Spleen (tissue), 11 donors: Measurements from ENCODE around the gene PLK3. TPM values are rescaled to one million over a fixed set of nuclear protein-coding genes. Genes with fewer than 3 reads are reported as not detected.
"Not testable (repeated sequence)": the region's sequence is repeated elsewhere in the genome, so short reads cannot be mapped to it uniquely, and the experiment has no call there.

Experiments used
- DNase-seq: peaks from one replicate; pipeline ENCODE4 v3.0.0-alpha.2; 2020
- H3K27ac ChIP-seq, 8 donors: fragments of 200-600 bp; sonication (generic) in 7 of 8; 1 replicate in 4 of 8; 2 replicates in 4 of 8; pipeline versions ENCODE4 v1.5.0 to v1.8.0; 2016 to 2021; ENCODE audit warnings: inconsistent platforms in 4 of 8, mild to moderate bottlenecking in 4 of 8, moderate library complexity in 1 of 8
- H3K27me3 ChIP-seq, 7 donors: fragments of 200-600 bp; sonication (generic) in 6 of 7; replicated peaks in 1 of 7; 1 replicate in 4 of 7; 2 replicates in 3 of 7; pipeline versions ENCODE4 v1.5.0 to v1.8.0; 2016 to 2021; ENCODE audit warnings: inconsistent platforms in 3 of 7, mild to moderate bottlenecking in 1 of 7
- H3K36me3 ChIP-seq, 6 donors: fragments of 200-600 bp; sonication (generic) in 5 of 6; 1 replicate in 4 of 6; 2 replicates in 2 of 6; pipeline versions ENCODE4 v1.5.0 to v1.8.0; 2016 to 2021; ENCODE audit warnings: inconsistent platforms in 2 of 6
- H3K4me1 ChIP-seq, 6 donors: fragments of 200-600 bp; sonication (generic) in 5 of 6; 1 replicate in 3 of 6; 2 replicates in 3 of 6; pipeline versions ENCODE4 v1.5.0 to v1.8.0; 2016 to 2021; ENCODE audit warnings: inconsistent platforms in 3 of 6
- H3K4me3 ChIP-seq, 8 donors: fragments of 200-600 bp; sonication (generic) in 7 of 8; 1 replicate in 4 of 8; 2 replicates in 4 of 8; pipeline versions ENCODE4 v1.5.0 to v1.8.0; 2016 to 2021; ENCODE audit warnings: inconsistent platforms in 4 of 8, mild to moderate bottlenecking in 4 of 8, moderate library complexity in 2 of 8
- H3K9me3 ChIP-seq, 8 donors: fragments of 200-600 bp; sonication (generic) in 7 of 8; 1 replicate in 4 of 8; 2 replicates in 4 of 8; pipeline versions ENCODE4 v1.5.0 to v1.8.0; 2016 to 2021; ENCODE audit warnings: inconsistent platforms in 4 of 8
- POLR2A ChIP-seq, 3 donors: fragments of 450-650 bp; IDR thresholded peaks; one replicate each; pipeline ENCODE4 v1.5.1; 2017; ENCODE audit warnings: antibody characterized with exemption in 3 of 3, mild to moderate bottlenecking in 1 of 3
- POLR2AphosphoS5 ChIP-seq, 3 donors: sonication (generic); formaldehyde crosslinking; IDR thresholded peaks; one replicate each; pipeline ENCODE4 v1.5.1; 2017; ENCODE audit warnings: antibody characterized with exemption in 3 of 3
- WGBS, 5 donors: extraction: QIAGEN DNeasy Blood & Tissue Kit in 3 of 5; methylation state at CpG; one replicate each; pipeline versions ENCODE4 v1.1.5 to v1.1.7; 2013 to 2018; 5-methylcytosine and 5-hydroxymethylcytosine counted together
- intact Hi-C: fragments of 100-400 bp; cut with DNase I; formaldehyde crosslinking; loops from one replicate; pipeline ENCODE4 v1.15.0; 2023; ENCODE audit warnings: low total_unique reads
- polyA plus RNA-seq, 3 donors: library from polyadenylated mRNA; stranded (reverse); fragments of 200-250 nt; gene quantifications; one replicate each; pipeline ENCODE4 v1.2.1, GENCODE V29; 2013
- total RNA-seq, 7 donors: library from RNA; depleted of rRNA in 3 of 7; stranded (reverse); fragments of >200 nt in 3 of 7; fragmentation: NEBNext Ultra II Directional in 4 of 7; extraction: Animal tissue kit (Norgen Biotek cat#: 25700) in 4 of 7; gene quantifications; one replicate each; pipeline versions ENCODE4 v1.1.0 to v1.2.1, GENCODE V29; 2016 to 2021
- TF ChIP-seq, protein P1 (sequence below), 11 experiments: fragments of 200-600 bp in 7 of 11; fragments of 450-650 bp in 4 of 11; sonication (generic) in 4 of 11; IDR thresholded peaks in 8 of 11; conservative IDR thresholded peaks in 3 of 11; 1 replicate in 7 of 11; 2 replicates in 4 of 11; pipeline versions ENCODE4 v1.4.0 to v1.8.0; 2016 to 2021; ENCODE audit warnings: antibody characterized with exemption in 11 of 11, inconsistent platforms in 4 of 11, mild to moderate bottlenecking in 1 of 11
- donor health status: healthy with polysubstance abuse.
- donor health status: DM: no; HTN: no; CAD: no; lungs with moderate emphysema.
- donor health status: DM: no; HTN: no; CAD: no.
- donor health status: Bipolar disorder and iron deficiency.
- donor health status: healthy.
- donor health status: DM: no; HTN: no; CAD: no.
- donor health status: DM: yes; HTN: yes; CAD: no.

PLK3 gene
- total and polyA plus RNA-seq, 10 donors: 14.7 to 51.7 (median 27.6) TPM

DNA sequence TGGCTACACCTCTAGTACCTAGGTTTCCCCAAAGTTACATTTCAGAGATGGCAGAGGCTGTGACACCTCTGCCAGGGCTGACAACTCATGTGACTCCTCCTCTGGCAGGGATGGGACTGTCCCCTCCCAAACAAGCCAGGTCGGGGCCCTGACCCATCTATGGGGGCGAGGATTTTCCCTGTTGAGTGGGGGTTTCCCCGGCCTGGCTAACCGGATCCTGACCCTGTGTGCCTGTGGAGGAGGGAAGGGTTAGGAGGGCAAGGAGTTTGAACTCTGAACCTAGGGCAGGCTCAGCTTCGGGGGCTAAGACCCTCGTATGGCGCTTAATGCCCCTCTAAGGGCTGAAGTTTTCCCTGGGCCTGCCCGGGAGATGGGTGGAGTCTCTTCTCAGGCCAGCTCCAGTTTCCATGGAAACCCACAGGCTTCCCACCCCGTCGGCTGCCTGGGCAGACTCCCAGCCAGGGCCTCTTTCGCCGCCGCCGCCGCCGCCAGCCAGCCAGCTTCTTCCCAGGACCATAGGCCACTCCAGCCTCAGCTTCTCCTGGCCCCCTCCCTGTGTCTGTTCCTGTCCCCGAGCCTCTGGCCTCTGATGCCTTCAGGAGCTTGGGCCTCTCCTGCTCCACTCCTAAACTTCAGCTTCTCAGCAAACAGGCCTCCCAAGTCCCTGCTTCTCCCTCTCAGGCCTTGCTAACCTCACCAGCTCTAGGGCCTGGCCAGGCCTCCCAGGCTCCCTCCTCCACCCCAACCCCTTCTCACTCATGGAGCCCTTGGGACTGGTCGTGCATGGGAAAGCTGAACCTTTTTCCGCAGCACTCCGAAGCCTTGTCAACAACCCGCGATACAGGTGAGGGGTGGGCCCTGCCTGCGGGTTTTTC is 8.1 kb downstream of the PLK3 start, which contains the start of gene BTBD19:
BTBD19 (plus strand) TSS at position 461 of the 875 bp plus-strand sequence; CDS start at position 759, 298 bp downstream.
- peaks cover 0 to 37% (median 34%) of the 10 kb centered on the region in 6 donors for H3K36me3 ChIP-seq
- peak within 1 kb of the TSS in 5 of 8 donors; percentile 4 to 58 (median 10) for H3K4me3 ChIP-seq
- intact Hi-C loops: no loop called here
- H3K27me3 ChIP-seq: no peaks in the 10 kb centered on the region
- WGBS, 5 donors: 27 to 43% (median 37%) methylated on average over 16 to 23 of the region's 23 CpGs
- no peaks in the 10 kb centered on the region for H3K9me3 ChIP-seq
- peak; percentile 90 for DNase-seq
- peak within 1 kb of the TSS; percentile 95 to 99 (median 96) for H3K27ac ChIP-seq
- H3K4me1 ChIP-seq: peaks cover 51 to 100% (median 82%) of the 10 kb centered on the region in 6 donors
- TF ChIP-seq POLR2A (IDR thresholded peaks at IDR 0.05): peak in 1 of 3 donors; percentile 22
- peak; percentile 70 to 79 (median 76) for TF ChIP-seq POLR2AphosphoS5 (IDR thresholded peaks at IDR 0.05)
- TF ChIP-seq, protein P1, sequence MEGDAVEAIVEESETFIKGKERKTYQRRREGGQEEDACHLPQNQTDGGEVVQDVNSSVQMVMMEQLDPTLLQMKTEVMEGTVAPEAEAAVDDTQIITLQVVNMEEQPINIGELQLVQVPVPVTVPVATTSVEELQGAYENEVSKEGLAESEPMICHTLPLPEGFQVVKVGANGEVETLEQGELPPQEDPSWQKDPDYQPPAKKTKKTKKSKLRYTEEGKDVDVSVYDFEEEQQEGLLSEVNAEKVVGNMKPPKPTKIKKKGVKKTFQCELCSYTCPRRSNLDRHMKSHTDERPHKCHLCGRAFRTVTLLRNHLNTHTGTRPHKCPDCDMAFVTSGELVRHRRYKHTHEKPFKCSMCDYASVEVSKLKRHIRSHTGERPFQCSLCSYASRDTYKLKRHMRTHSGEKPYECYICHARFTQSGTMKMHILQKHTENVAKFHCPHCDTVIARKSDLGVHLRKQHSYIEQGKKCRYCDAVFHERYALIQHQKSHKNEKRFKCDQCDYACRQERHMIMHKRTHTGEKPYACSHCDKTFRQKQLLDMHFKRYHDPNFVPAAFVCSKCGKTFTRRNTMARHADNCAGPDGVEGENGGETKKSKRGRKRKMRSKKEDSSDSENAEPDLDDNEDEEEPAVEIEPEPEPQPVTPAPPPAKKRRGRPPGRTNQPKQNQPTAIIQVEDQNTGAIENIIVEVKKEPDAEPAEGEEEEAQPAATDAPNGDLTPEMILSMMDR (IDR thresholded peaks at IDR 0.05 in 8 of 11, conservative IDR thresholded peaks at IDR 0.05 in 3 of 11): no peak

DNA sequence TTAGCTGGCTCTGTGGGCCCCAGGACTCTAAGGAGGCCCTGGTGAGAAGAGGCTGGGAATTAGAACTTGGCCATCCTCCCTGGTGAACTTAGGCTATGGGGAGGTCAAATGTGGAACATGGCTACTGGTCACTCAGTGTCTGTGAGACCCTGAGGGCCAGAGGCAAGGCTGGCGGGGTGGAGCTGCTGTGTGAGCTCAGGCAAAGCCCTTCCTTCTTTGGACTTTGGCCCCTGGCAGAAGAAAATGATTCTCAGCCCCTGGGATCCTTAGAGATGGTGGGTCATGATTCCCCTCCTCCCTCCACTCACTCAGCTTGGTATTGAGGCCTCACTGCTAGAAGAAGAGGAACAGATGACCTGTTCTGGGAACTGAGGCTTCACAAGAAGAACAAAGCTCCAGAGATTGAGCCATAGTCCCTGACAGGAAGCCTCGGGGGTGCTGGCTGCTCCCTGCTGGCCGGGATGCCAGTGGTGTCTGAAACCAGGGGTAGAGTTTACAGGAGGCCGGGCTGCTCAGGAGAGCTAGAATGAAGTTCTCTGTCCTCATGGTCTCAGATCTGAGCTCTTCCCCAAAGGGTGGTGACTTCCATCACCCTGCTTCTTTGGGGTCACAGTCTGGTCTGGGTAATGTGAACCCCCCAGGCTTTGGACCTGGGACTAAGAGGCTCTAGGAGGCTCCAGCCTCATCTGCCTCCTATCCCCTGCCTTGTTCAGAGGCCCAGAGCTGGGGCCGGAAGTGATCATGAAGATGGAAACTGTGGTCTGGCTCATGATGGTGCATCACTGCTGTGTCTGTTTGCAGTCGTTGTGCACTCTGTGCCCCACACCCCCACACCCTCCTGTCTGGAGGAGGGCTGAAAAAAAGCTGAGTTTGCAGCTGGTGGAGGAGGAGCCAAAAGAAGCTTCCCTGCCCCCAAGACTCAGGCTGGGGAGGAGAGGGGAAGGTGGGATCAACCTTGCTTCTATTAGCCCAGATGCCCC is 9.1 kb downstream of the PLK3 start:
- 12 to 27% (median 21%) methylated on average over 6 of the region's 6 CpGs for WGBS, 5 donors
- TF ChIP-seq POLR2A (IDR thresholded peaks at IDR 0.05) (no peak), POLR2AphosphoS5 (IDR thresholded peaks at IDR 0.05) (peak; percentile 15 to 87 (median 75))
- TF ChIP-seq, protein P1 (IDR thresholded peaks at IDR 0.05 in 8 of 11, conservative IDR thresholded peaks at IDR 0.05 in 3 of 11): peak in 4 of 11 experiments; percentile 11 to 37 (median 24)
- peak overlapping the region; percentile 95 to 99 (median 96) for H3K27ac ChIP-seq
- H3K36me3 ChIP-seq: peaks cover 0 to 28% (median 25%) of the 10 kb centered on the region in 6 donors
- H3K27me3 ChIP-seq: no peaks in the 10 kb centered on the region
- peak overlapping the region in 3 of 8 donors; percentile 4 to 58 (median 10) for H3K4me3 ChIP-seq
- intact Hi-C loops: no loop called here
- peaks cover 51 to 100% (median 84%) of the 10 kb centered on the region in 6 donors for H3K4me1 ChIP-seq
- DNase-seq: peak; percentile 92
- H3K9me3 ChIP-seq: no peaks in the 10 kb centered on the region

DNA sequence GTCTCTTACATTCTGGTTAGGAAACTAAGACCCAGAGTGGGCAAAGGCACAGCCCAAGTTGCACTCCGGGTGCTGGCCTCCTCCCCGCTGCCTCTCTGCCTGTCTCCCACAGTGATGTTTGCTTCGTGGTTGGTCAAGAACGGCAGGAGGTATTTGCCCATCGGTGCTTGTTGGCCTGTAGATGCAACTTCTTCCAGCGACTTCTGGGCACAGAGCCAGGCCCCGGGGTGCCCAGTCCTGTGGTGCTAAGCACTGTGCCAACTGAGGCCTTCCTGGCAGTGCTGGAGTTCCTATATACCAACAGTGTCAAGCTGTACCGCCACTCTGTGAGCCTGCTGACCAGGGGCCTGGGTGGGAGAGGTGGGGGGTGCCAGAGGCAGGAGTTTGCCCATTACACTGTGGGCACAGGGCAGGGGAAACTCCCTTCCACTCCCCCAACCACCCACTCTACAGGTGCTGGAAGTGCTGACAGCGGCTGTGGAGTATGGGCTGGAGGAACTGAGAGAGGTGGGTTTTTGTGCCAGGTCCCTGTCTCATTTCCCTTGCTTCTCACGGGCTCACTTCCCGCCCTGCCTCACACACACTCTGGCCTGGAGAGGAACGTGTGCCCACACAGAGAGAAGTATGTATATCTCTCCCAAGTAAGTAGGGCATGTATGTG is 10.1 kb downstream of the PLK3 start:
- peak overlapping the region in 1 of 8 donors; percentile 58 for H3K4me3 ChIP-seq
- H3K36me3 ChIP-seq: peaks cover 0 to 18% (median 15%) of the 10 kb centered on the region in 6 donors
- TF ChIP-seq POLR2AphosphoS5 (IDR thresholded peaks at IDR 0.05): peak; percentile 19 to 58 (median 36)
- TF ChIP-seq, protein P1 (IDR thresholded peaks at IDR 0.05 in 8 of 11, conservative IDR thresholded peaks at IDR 0.05 in 3 of 11): no peak
- no peaks in the 10 kb centered on the region for H3K27me3 ChIP-seq
- WGBS, 5 donors: 23 to 31% (median 27%) methylated on average over 9 to 12 of the region's 12 CpGs
- peaks cover 51 to 100% (median 89%) of the 10 kb centered on the region in 6 donors for H3K4me1 ChIP-seq
- peak; percentile 90 for DNase-seq
- intact Hi-C loops: no loop called here
- H3K27ac ChIP-seq: peak overlapping the region; percentile 95 to 99 (median 96)
- H3K9me3 ChIP-seq: no peaks in the 10 kb centered on the region

DNA sequence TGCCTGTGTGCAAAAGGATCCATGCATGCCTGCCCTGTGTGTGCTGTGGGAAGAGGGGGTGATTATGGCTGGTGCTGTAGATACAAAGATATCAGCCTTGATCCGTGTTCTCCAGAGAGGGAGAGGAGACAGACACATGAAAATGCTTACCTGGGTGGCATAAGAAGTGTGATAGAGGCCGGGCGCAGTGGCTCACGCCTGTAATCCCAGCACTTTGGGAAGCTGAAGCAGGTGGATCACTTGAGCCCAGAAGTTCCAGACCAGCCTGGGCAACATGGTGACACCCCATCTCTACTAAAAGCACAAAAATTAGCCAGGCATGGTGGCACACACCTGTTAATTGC is 10.6 kb downstream of the PLK3 start:
- H3K9me3 ChIP-seq, H3K27me3 ChIP-seq, DNase-seq, intact Hi-C loops: not testable (repeated sequence)
- H3K4me1 ChIP-seq: peaks cover 51 to 99% (median 87%) of the 10 kb centered on the region in 6 donors
- WGBS, 5 donors: 80 to 93% (median 88%) methylated on average over 4 of the region's 4 CpGs
- H3K36me3 ChIP-seq: peaks cover 0 to 13% (median 10%) of the 10 kb centered on the region in 6 donors
- peak overlapping the region; percentile 95 to 99 (median 96) for H3K27ac ChIP-seq
- peak overlapping the region in 1 of 8 donors; percentile 58 for H3K4me3 ChIP-seq
